K562 (cell line): Measurements from ENCODE around the gene CCDC34. TPM values are rescaled to one million over a fixed set of nuclear protein-coding genes. Genes with fewer than 3 reads are reported as not detected.

Experiments used
- BRD4 ChIP-seq: fragments of 200-600 bp; sonication (generic); IDR thresholded peaks from 2 replicates; pipeline ENCODE4 v1.6.1; 2017; ENCODE audit warnings: inconsistent platforms
- DPF2 ChIP-seq: fragments of 450-650 bp; IDR thresholded peaks from 2 replicates; pipeline ENCODE4 v1.6.1; 2016
- ETV1 ChIP-seq: fragments of 450-650 bp; conservative IDR thresholded peaks from 2 replicates; pipeline ENCODE4 v1.6.1; 2016; ENCODE audit warnings: missing genetic modification characterization, control low read depth, low read depth, missing compliant biosample characterization
- FOXK2 ChIP-seq, 2 experiments: fragments of 450-650 bp; IDR thresholded peaks in 1 of 2; conservative IDR thresholded peaks in 1 of 2; 2 replicates each; pipeline ENCODE4 v1.6.1; 2016; ENCODE audit warnings: low read depth in 2 of 2, mild to moderate bottlenecking in 1 of 2
- GATAD2B ChIP-seq: fragments of 450-650 bp; IDR thresholded peaks from 2 replicates; pipeline ENCODE4 v1.6.1; 2017; ENCODE audit warnings: mild to moderate bottlenecking, borderline replicate concordance
- GTF2F1 ChIP-seq: IDR thresholded peaks from 2 replicates; pipeline ENCODE4 v1.6.1; 2011; ENCODE audit warnings: low read depth, low read length, improper control_type of control experiment
- HBP1 ChIP-seq: fragments of 450-650 bp; formaldehyde crosslinking; IDR thresholded peaks from 2 replicates; pipeline ENCODE4 v1.4.0; 2022; ENCODE audit warnings: missing genetic modification characterization
- HDAC2 ChIP-seq: fragments of 450-650 bp; IDR thresholded peaks from 2 replicates; pipeline ENCODE4 v1.6.1; 2016; ENCODE audit warnings: mild to moderate bottlenecking
- LARP7 ChIP-seq: fragments of 450-650 bp; IDR thresholded peaks from 2 replicates; pipeline ENCODE4 v1.6.1; 2016
- MCM3 ChIP-seq: fragments of 450-650 bp; IDR thresholded peaks from 2 replicates; pipeline ENCODE4 v1.6.1; 2016
- NCOA6 ChIP-seq: fragments of 450-650 bp; IDR thresholded peaks from 2 replicates; pipeline ENCODE4 v1.6.1; 2017; ENCODE audit warnings: mild to moderate bottlenecking
- PRMT5 ChIP-seq: sonication (generic); formaldehyde crosslinking; IDR thresholded peaks from 2 replicates; pipeline ENCODE4 v1.5.0; 2020; ENCODE audit warnings: missing genetic modification reagents
- RFX1 ChIP-seq: fragments of 450-650 bp; IDR thresholded peaks from 2 replicates; pipeline ENCODE4 v1.6.1; 2016; ENCODE audit warnings: mild to moderate bottlenecking, moderate library complexity
- SRF ChIP-seq, 2 experiments: fragments of 250-450, 450-650 bp in 1 of 2; sonication (Bioruptor Pico) in 1 of 2; sonication (generic) in 1 of 2; formaldehyde crosslinking; IDR thresholded peaks; 2 replicates each; pipeline versions ENCODE4 v1.5.0 to v1.5.1; 2020 to 2022; ENCODE audit warnings: mild to moderate bottlenecking in 1 of 2, missing genetic modification reagents in 1 of 2
- TAF1 ChIP-seq: IDR thresholded peaks from 2 replicates; pipeline ENCODE4 v1.6.1; 2011; ENCODE audit warnings: mild to moderate bottlenecking, low read length, moderate library complexity; ENCODE audit not compliant: insufficient read depth, control insufficient read depth, severe bottlenecking; ENCODE audit errors: extremely low read depth
- TBP ChIP-seq: optimal IDR thresholded peaks from 2 replicates; pipeline ENCODE3; 2011; ENCODE audit warnings: low read depth, low read length, improper control_type of control experiment
- TCF7L2 ChIP-seq: fragments of 150-350 bp; IDR thresholded peaks from 2 replicates; pipeline ENCODE4 v1.6.1; 2016; ENCODE audit warnings: low read depth, mild to moderate bottlenecking, low read length, moderate library complexity
- TRIM28 ChIP-seq: fragments of 450-650 bp; IDR thresholded peaks from 2 replicates; pipeline ENCODE4 v1.6.1; 2017
- ZC3H8 ChIP-seq: fragments of 450-650 bp; IDR thresholded peaks from 2 replicates; pipeline ENCODE4 v1.6.1; 2017
- ZNF121 ChIP-seq: sonication (generic); formaldehyde crosslinking; conservative IDR thresholded peaks from 2 replicates; pipeline ENCODE4 v1.8.0; 2022; ENCODE audit warnings: missing genetic modification reagents
- ZNF197 ChIP-seq: fragments of 200-800 bp; sonication (Bioruptor generic); IDR thresholded peaks from 2 replicates; pipeline ENCODE4 v1.6.1; 2016; ENCODE audit warnings: low read depth, missing genetic modification characterization, missing compliant biosample characterization
- ZNF263 ChIP-seq: sonication (generic); formaldehyde crosslinking; IDR thresholded peaks from 2 replicates; pipeline ENCODE4 v1.8.0; 2022; ENCODE audit warnings: mild to moderate bottlenecking, missing genetic modification reagents, borderline replicate concordance
- ZNF354B ChIP-seq: fragments of 250-450 bp; sonication (Bioruptor Pico); IDR thresholded peaks from 2 replicates; pipeline ENCODE4 v1.4.0; 2020
- polyA plus RNA-seq, 8 experiments: library from polyadenylated mRNA; depleted of rRNA in 4 of 8; stranded (reverse) in 5 of 8; unstranded in 3 of 8; fragments of >200 nt; fragmentation: Nextera tagmentation in 2 of 8; fragmentation: Illumina TruSeq in 1 of 8; extraction: Ambion mirVana in 2 of 8; extraction: Trizol in 1 of 8; gene quantifications; 2 replicates each; pipeline versions ENCODE4 v1.2.1 to v1.2.3, GENCODE V29; 2011 to 2014; ENCODE audit warnings: inconsistent platforms in 1 of 8, missing spikeins in 1 of 8
- total RNA-seq, 7 experiments: library from RNA; depleted of rRNA in 6 of 7; stranded (reverse); fragments of >200 nt in 6 of 7; fragmentation: Illumina TruSeq in 2 of 7; extraction: Trizol in 2 of 7; gene quantifications; 2 replicates each; pipeline versions ENCODE4 v1.2.1 to v1.2.3, GENCODE V29; 2011 to 2021; ENCODE audit warnings: low replicate concordance in 1 of 7
- TF ChIP-seq, protein P1 (sequence below): fragments of 450-650 bp; IDR thresholded peaks from 2 replicates; pipeline ENCODE4 v1.7.0; 2016; ENCODE audit warnings: borderline replicate concordance
- TF ChIP-seq, protein P2 (sequence below): fragments of 250-450 bp; sonication (Bioruptor Pico); IDR thresholded peaks from 2 replicates; pipeline ENCODE4 v1.8.0; 2022; ENCODE audit warnings: moderate library complexity, mild to moderate bottlenecking, inconsistent platforms
- TF ChIP-seq, protein P3 (sequence below), 2 experiments: fragments of 450-650 bp in 1 of 2; sonication (generic) in 1 of 2; formaldehyde crosslinking; conservative IDR thresholded peaks; 2 replicates each; pipeline versions ENCODE4 v1.4.0 to v1.8.1; 2020 to 2022; ENCODE audit warnings: mild to moderate bottlenecking in 1 of 2, missing genetic modification reagents in 1 of 2

Gene CCDC34
- total and polyA plus RNA-seq, 9 of the 15 experiments (the other 6 are each of a cell fraction or from before 2014, with no cell fraction given) = 6.2 to 42.0 (median 15.7) TPM

DNA sequence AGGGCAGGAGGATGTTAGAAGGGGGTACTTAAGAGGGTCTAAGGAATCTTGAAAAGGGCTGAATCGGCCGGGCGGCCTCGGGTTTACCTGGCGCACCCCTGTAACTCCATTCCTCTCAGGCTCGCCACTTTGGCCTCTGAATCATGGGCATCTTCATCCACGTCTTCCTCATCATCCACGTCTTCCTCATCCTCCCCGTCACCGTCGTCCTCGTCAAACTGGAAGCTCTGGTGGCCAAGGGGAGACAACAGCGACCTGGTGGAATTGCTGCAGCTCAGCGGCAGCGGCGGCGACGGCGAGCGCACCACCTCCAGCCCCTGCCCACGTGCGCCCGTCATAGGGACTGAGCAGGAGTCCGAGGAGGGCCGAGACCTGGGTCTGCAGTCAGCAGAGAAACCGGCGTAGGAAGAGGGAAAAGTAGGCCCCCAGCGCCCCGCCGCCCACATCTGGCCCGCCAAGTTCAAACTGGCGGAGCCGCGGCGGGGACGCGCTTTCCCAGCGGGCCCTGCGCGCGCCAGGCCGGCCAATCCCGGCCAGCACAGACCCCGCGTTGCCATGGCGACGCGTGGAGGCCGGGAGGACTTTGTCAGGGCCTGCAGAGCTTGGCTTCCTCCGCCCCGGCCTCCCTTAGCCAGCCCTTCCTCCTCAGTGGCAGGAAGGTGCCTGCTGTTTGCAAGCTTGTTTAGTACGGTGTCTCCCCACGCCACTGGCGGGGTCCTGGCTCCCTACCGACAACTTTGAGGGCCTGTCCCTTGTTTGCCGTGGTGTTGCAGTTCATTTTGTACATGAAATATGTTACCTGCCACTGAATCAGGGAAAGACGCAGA is at the start of gene CCDC34 (continued):
- TF ChIP-seq, protein P1, sequence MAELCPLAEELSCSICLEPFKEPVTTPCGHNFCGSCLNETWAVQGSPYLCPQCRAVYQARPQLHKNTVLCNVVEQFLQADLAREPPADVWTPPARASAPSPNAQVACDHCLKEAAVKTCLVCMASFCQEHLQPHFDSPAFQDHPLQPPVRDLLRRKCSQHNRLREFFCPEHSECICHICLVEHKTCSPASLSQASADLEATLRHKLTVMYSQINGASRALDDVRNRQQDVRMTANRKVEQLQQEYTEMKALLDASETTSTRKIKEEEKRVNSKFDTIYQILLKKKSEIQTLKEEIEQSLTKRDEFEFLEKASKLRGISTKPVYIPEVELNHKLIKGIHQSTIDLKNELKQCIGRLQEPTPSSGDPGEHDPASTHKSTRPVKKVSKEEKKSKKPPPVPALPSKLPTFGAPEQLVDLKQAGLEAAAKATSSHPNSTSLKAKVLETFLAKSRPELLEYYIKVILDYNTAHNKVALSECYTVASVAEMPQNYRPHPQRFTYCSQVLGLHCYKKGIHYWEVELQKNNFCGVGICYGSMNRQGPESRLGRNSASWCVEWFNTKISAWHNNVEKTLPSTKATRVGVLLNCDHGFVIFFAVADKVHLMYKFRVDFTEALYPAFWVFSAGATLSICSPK = no peak
- no peak for TF ChIP-seq MCM3
- TF ChIP-seq, protein P2, sequence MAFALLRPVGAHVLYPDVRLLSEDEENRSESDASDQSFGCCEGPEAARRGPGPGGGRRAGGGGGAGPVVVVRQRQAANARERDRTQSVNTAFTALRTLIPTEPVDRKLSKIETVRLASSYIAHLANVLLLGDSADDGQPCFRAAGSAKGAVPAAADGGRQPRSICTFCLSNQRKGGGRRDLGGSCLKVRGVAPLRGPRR (CRISPR knock-in tag) = no peak
- TF ChIP-seq TCF7L2 = no peak
- no peak for TF ChIP-seq ZNF197 (CRISPR knock-in tag)
- TF ChIP-seq GTF2F1 = no peak
- no peak for TF ChIP-seq ZNF121 (CRISPR knock-in tag)
- TF ChIP-seq ZNF354B (CRISPR knock-in tag) = no peak
- TF ChIP-seq ZNF263 (CRISPR knock-in tag) = peak; percentile 88
- no peak for TF ChIP-seq BRD4
- TF ChIP-seq HBP1 (CRISPR knock-in tag) = no peak
- TF ChIP-seq PRMT5 (CRISPR knock-in tag) = no peak
- no peak for TF ChIP-seq GATAD2B
- TF ChIP-seq LARP7 = no peak
- TF ChIP-seq SRF (CRISPR knock-in tag; IDR thresholded peaks at IDR 0.05) = peak in 1 of 2 experiments; percentile 44; a peak in 1 of 4 replicates
- TF ChIP-seq ZC3H8 = no peak
- TF ChIP-seq TRIM28 = no peak
- TF ChIP-seq ETV1 (tag) = no peak
- no peak for TF ChIP-seq NCOA6
- TF ChIP-seq TBP = peak; percentile 55
- peak in 1 of 2 experiments; percentile 14; a peak in 2 of 4 replicates for TF ChIP-seq FOXK2 (conservative IDR thresholded peaks at IDR 0.05 in 1 of 2, IDR thresholded peaks at IDR 0.05 in 1 of 2; ENCODE audit: low read depth in 2 of 2)
- peak; percentile 99 for TF ChIP-seq RFX1
- peak; percentile 67 for TF ChIP-seq TAF1
- TF ChIP-seq, protein P3, sequence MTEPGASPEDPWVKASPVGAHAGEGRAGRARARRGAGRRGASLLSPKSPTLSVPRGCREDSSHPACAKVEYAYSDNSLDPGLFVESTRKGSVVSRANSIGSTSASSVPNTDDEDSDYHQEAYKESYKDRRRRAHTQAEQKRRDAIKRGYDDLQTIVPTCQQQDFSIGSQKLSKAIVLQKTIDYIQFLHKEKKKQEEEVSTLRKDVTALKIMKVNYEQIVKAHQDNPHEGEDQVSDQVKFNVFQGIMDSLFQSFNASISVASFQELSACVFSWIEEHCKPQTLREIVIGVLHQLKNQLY (CRISPR knock-in tag; conservative IDR thresholded peaks at IDR 0.05) = no peak
- TF ChIP-seq HDAC2 = peak; percentile 71; the same call in 1 of the 2 replicates
- no peak for TF ChIP-seq DPF2
